HG03039 (cell line): Measurements from ENCODE around the gene PIAS1.
"Not testable (repeated sequence)": the region's sequence is repeated elsewhere in the genome, so short reads cannot be mapped to it uniquely, and the experiment has no call there.

Source experiments
- ATAC-seq: cut with Tn5 transposase; IDR thresholded peaks from one replicate; pipeline ENCODE4 v1.9.1; 2021; ENCODE audit warnings: mild to moderate bottlenecking, moderate library complexity; ENCODE audit not compliant: unreplicated experiment

PIAS1 gene

DNA sequence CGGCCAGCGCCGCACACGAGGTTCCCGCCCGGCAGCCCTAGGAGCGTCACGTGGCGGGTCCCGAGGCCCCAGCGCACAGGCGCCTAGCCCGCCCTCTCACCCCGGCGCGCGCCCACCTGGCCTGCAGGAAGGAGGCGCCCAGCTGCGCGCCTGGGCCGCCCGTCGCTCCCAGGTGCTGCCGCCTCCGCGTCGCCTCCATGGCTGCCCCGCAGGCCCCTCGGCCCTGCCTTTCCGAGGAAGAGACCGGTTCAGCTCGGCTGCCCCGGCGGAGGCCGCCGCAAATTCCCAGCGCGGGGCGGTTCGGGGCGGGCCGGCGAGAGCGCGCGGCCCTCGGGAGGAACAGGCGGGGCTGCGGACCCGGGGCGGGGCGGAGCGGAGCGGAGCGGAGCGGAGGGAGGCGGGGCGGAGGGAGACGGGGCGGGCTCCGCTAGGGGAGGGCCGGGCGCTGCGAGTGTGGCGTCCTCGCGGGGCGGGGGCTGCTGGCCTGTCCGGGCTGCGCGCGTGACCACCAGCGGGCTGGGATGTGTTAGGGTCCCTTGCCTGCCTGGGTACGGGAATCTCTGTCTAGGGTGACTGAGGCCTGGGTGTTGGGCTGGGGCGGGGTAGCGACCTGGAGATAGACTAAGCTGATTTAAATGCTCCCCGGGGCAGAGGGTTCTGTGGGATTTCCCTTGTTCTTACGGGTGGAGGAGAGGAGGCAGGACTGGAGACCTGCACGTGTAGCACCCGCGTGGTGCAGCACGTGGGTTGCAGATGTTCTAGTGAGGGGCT lies 175.5 kb downstream of the PIAS1 start, which contains the start of gene CLN6:
Gene CLN6 (minus strand): TSS at position 343 of the 771 bp plus-strand sequence. CDS start 144 bp downstream, at position 199.
- peak; percentile 60 for ATAC-seq

- no peak for ATAC-seq
Observed at GRCh38 chr15:68230157-68231100, 176.3 kb downstream of the PIAS1 start.

GRCh38 chr15:68231102-68231818 lies 177.1 kb downstream of the PIAS1 start:
- ATAC-seq, result no peak

- no peak for ATAC-seq
Observed at GRCh38 chr15:68232449-68232848, 178.3 kb downstream of the PIAS1 start.

DNA sequence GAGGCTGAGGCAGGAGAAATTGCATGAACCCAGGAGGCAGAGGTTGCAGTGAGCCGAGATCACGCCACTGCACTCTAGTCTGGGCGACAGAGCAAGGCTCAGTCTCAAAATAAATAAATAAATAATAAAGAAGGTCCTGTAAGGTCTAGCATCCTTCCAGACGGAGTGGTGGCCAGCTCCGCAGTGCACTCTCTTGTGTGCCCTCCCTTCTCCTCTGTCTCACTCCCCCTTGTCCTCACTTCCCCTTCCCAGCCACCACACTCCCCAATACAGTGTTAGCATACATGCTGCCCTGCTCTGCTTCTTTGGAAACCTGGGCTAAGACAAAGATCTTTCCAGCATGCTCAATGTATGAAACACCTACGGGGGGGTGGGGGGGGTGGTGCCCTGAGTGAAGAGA lies 178.8 kb downstream of the PIAS1 start:
- ATAC-seq, result no peak

- ATAC-seq, result no peak
Observed at GRCh38 chr15:68234060-68234459, 179.9 kb downstream of the PIAS1 start.

GRCh38 chr15:68234520-68234919 lies 180.4 kb downstream of the PIAS1 start:
- not testable (repeated sequence) for ATAC-seq

DNA sequence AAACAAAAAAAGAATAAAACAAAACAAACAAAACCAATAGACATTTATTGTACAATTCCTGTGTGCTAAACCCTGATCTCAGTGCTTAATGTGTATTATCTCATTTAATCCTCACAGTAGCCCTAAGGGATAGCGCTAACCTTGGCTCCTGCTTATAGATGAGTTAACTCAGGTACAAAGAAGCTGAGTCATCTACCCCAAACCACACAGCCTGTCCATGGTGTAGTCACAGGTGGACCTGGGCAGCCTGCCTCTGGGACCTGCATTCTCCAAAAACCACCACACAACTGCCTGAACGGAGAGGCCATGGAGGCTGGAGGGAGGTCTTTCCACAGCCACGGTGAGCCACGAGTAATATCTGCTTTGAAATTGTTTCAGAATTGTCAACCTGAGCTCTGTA lies 180.9 kb downstream of the PIAS1 start:
- no peak for ATAC-seq

GRCh38 chr15:68239025-68239424 lies 184.9 kb downstream of the PIAS1 start:
- ATAC-seq, result no peak

- ATAC-seq, result no peak
Observed at GRCh38 chr15:68241088-68241935, 187.2 kb downstream of the PIAS1 start.
